WTC11 (cell line): ENCODE measurements around the gene ROBO1.

Source experiments
- CDX4 ChIP-seq: fragments of 250-450 bp; sonication (Bioruptor Pico); IDR thresholded peaks from 2 replicates; pipeline ENCODE4 v1.9.0; 2021; ENCODE audit warnings: moderate library complexity, mild to moderate bottlenecking, inconsistent platforms, borderline replicate concordance
- CREB1 ChIP-seq: sonication (generic); formaldehyde crosslinking; IDR thresholded peaks from 2 replicates; pipeline ENCODE4 v1.8.0; 2023; ENCODE audit warnings: mild to moderate bottlenecking, missing genetic modification reagents
- EMX1 ChIP-seq: fragments of 250-450 bp; sonication (Bioruptor Pico); IDR thresholded peaks from 2 replicates; pipeline ENCODE4 v1.8.0; 2021; ENCODE audit warnings: mild to moderate bottlenecking
- ETV6 ChIP-seq: sonication (generic); formaldehyde crosslinking; IDR thresholded peaks from 2 replicates; pipeline ENCODE4 v1.8.1; 2022; ENCODE audit warnings: mild to moderate bottlenecking, missing genetic modification reagents
- FOXP1 ChIP-seq: sonication (generic); formaldehyde crosslinking; IDR thresholded peaks from 2 replicates; pipeline ENCODE4 v1.8.0; 2022; ENCODE audit warnings: missing genetic modification reagents, mild to moderate bottlenecking, moderate library complexity, borderline replicate concordance
- MAX ChIP-seq: sonication (generic); formaldehyde crosslinking; IDR thresholded peaks from 2 replicates; pipeline ENCODE4 v1.8.0; 2022; ENCODE audit warnings: mild to moderate bottlenecking, missing genetic modification reagents
- MXD4 ChIP-seq: fragments of 250-450 bp; sonication (Bioruptor Pico); IDR thresholded peaks from 2 replicates; pipeline ENCODE4 v1.8.0; 2021; ENCODE audit warnings: mild to moderate bottlenecking, moderate library complexity, borderline replicate concordance
- MYBL2 ChIP-seq: sonication (generic); formaldehyde crosslinking; IDR thresholded peaks from 2 replicates; pipeline ENCODE4 v1.8.1; 2023; ENCODE audit warnings: mild to moderate bottlenecking, moderate library complexity, missing genetic modification reagents
- NR3C1 ChIP-seq: sonication (generic); formaldehyde crosslinking; conservative IDR thresholded peaks from 2 replicates; pipeline ENCODE4 v1.8.1; 2023; ENCODE audit warnings: low read depth, mild to moderate bottlenecking, missing genetic modification reagents
- ZNF416 ChIP-seq: fragments of 250-450 bp; sonication (Bioruptor Pico); IDR thresholded peaks from 2 replicates; pipeline ENCODE4 v1.9.0; 2021; ENCODE audit warnings: mild to moderate bottlenecking, inconsistent platforms
- ZNF671 ChIP-seq: fragments of 250-450 bp; sonication (Bioruptor Pico); IDR thresholded peaks from 2 replicates; pipeline ENCODE4 v1.8.0; 2021; ENCODE audit warnings: mild to moderate bottlenecking
- TF ChIP-seq, protein P1 (sequence below): fragments of 200-600 bp; IDR thresholded peaks from 2 replicates; pipeline ENCODE4 v1.8.0; 2022; ENCODE audit warnings: antibody characterized with exemption
- TF ChIP-seq, protein P2 (sequence below): sonication (generic); formaldehyde crosslinking; IDR thresholded peaks from 2 replicates; pipeline ENCODE4 v1.8.0; 2022; ENCODE audit warnings: mild to moderate bottlenecking, missing genetic modification reagents
- TF ChIP-seq, protein P3 (sequence below): sonication (generic); formaldehyde crosslinking; IDR thresholded peaks from 2 replicates; pipeline ENCODE4 v1.8.1; 2023; ENCODE audit warnings: mild to moderate bottlenecking, missing genetic modification reagents, moderate library complexity

GRCh38 chr3:78825858-78826215 is 942.0 kb downstream of the ROBO1 start:
- TF ChIP-seq CDX4 (CRISPR knock-in tag) (no peak), MXD4 (CRISPR knock-in tag) (no peak), ZNF671 (CRISPR knock-in tag) (no peak), ZNF416 (CRISPR knock-in tag) (no peak), ETV6 (CRISPR knock-in tag) (no peak), CREB1 (CRISPR knock-in tag) (no peak), FOXP1 (CRISPR knock-in tag) (no peak), MAX (no peak), NR3C1 (no peak), EMX1 (no peak), MYBL2 (CRISPR knock-in tag) (no peak)
- TF ChIP-seq, protein P1, sequence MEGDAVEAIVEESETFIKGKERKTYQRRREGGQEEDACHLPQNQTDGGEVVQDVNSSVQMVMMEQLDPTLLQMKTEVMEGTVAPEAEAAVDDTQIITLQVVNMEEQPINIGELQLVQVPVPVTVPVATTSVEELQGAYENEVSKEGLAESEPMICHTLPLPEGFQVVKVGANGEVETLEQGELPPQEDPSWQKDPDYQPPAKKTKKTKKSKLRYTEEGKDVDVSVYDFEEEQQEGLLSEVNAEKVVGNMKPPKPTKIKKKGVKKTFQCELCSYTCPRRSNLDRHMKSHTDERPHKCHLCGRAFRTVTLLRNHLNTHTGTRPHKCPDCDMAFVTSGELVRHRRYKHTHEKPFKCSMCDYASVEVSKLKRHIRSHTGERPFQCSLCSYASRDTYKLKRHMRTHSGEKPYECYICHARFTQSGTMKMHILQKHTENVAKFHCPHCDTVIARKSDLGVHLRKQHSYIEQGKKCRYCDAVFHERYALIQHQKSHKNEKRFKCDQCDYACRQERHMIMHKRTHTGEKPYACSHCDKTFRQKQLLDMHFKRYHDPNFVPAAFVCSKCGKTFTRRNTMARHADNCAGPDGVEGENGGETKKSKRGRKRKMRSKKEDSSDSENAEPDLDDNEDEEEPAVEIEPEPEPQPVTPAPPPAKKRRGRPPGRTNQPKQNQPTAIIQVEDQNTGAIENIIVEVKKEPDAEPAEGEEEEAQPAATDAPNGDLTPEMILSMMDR: no peak
- TF ChIP-seq, protein P2, sequence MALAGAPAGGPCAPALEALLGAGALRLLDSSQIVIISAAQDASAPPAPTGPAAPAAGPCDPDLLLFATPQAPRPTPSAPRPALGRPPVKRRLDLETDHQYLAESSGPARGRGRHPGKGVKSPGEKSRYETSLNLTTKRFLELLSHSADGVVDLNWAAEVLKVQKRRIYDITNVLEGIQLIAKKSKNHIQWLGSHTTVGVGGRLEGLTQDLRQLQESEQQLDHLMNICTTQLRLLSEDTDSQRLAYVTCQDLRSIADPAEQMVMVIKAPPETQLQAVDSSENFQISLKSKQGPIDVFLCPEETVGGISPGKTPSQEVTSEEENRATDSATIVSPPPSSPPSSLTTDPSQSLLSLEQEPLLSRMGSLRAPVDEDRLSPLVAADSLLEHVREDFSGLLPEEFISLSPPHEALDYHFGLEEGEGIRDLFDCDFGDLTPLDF: no peak
- TF ChIP-seq, protein P3, sequence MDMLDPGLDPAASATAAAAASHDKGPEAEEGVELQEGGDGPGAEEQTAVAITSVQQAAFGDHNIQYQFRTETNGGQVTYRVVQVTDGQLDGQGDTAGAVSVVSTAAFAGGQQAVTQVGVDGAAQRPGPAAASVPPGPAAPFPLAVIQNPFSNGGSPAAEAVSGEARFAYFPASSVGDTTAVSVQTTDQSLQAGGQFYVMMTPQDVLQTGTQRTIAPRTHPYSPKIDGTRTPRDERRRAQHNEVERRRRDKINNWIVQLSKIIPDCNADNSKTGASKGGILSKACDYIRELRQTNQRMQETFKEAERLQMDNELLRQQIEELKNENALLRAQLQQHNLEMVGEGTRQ (CRISPR knock-in tag): no peak
